GM11168 (cell line): ENCODE data around the gene ATP6V0B.

Experiments
- in situ Hi-C: fragments of 300-500 bp; cut with MboI; formaldehyde crosslinking; loops from one replicate; pipeline ENCODE4 v1.12.0; 2022; ENCODE audit warnings: low sequenced_read_pairs; ENCODE audit not compliant: unreplicated experiment

Gene ATP6V0B

GRCh38 chr1:43974443-43975248 lies at the start of gene ATP6V0B:
Gene ATP6V0B (plus strand): TSS chr1:43974960. CDS start chr1:43975041, 81 bp downstream.
- in situ Hi-C loops, result no loop called here

GRCh38 chr1:43925846-43926245 lies 48.9 kb upstream of the ATP6V0B start:
- in situ Hi-C loops, result no loop called here

- in situ Hi-C loops, result loop anchor here (5.0 to 10.0 kb wide), 2 partner anchors 173 to 386 kb away; no protein-coding TSS in a partner anchor
Observed at GRCh38 chr1:43930168-43930948, 44.4 kb upstream of the ATP6V0B start.

GRCh38 chr1:43930949-43931275 lies 43.8 kb upstream of the ATP6V0B start:
- in situ Hi-C loops, result loop anchor here (5.0 to 10.0 kb wide), 2 partner anchors 174 to 386 kb away; no protein-coding TSS in a partner anchor

GRCh38 chr1:43931711-43932660 lies 42.8 kb upstream of the ATP6V0B start:
- in situ Hi-C loops, result loop anchor here (5.0 to 10.0 kb wide), 2 partner anchors 175 to 387 kb away; no protein-coding TSS in a partner anchor

GRCh38 chr1:43932786-43933385 lies 41.9 kb upstream of the ATP6V0B start:
- in situ Hi-C loops, result loop anchor here (5.0 to 10.0 kb wide), 2 partner anchors 176 to 388 kb away; no protein-coding TSS in a partner anchor

- in situ Hi-C loops, result loop anchor here (5.0 to 10.0 kb wide), 2 partner anchors 176 to 389 kb away; no protein-coding TSS in a partner anchor
Observed at GRCh38 chr1:43933386-43934100, 41.2 kb upstream of the ATP6V0B start, which contains the start of gene ARTN. Gene ARTN (plus strand): TSS chr1:43933801. CDS start chr1:43935657, 1,856 bp downstream.

GRCh38 chr1:43934101-43934985 lies 40.4 kb upstream of the ATP6V0B start:
- in situ Hi-C loops, result loop anchor here (5.0 to 10.0 kb wide), 2 partner anchors 177 to 390 kb away; no protein-coding TSS in a partner anchor

- in situ Hi-C loops, result loop anchor here (5.0 to 10.0 kb wide), 2 partner anchors 178 to 390 kb away; no protein-coding TSS in a partner anchor
Observed at GRCh38 chr1:43934986-43935324, 39.8 kb upstream of the ATP6V0B start.

- in situ Hi-C loops, result loop anchor here (10.0 kb wide), 1 partner anchor 391 kb away; no protein-coding TSS in a partner anchor
Observed at GRCh38 chr1:43935711-43936427, 38.9 kb upstream of the ATP6V0B start.

- in situ Hi-C loops, result loop anchor here (10.0 kb wide), 1 partner anchor 392 kb away; no protein-coding TSS in a partner anchor
Observed at GRCh38 chr1:43936431-43937151, 38.2 kb upstream of the ATP6V0B start.

GRCh38 chr1:43937179-43937865 lies 37.4 kb upstream of the ATP6V0B start:
- in situ Hi-C loops, result loop anchor here (10.0 kb wide), 1 partner anchor 393 kb away; no protein-coding TSS in a partner anchor

- in situ Hi-C loops, result loop anchor here (10.0 kb wide), 1 partner anchor 394 kb away; no protein-coding TSS in a partner anchor
Observed at GRCh38 chr1:43938383-43938782, 36.4 kb upstream of the ATP6V0B start.

- in situ Hi-C loops, result loop anchor here (10.0 kb wide), 1 partner anchor 394 kb away; no protein-coding TSS in a partner anchor
Observed at GRCh38 chr1:43938892-43939587, 35.7 kb upstream of the ATP6V0B start.

- in situ Hi-C loops, result no loop called here
Observed at GRCh38 chr1:43942411-43942810, 32.3 kb upstream of the ATP6V0B start.
